Endothelial cell of coronary artery (primary cell): ENCODE measurements around the gene TEPSIN. TPM values are rescaled to one million over a fixed set of nuclear protein-coding genes. Genes with fewer than 3 reads are reported as not detected.

Source experiments
- total RNA-seq: library from RNA; depleted of rRNA; stranded (reverse); fragments of >200 nt; gene quantifications from 2 replicates; pipeline ENCODE4 v1.2.3, GENCODE V29; 2014

The TEPSIN gene, protein sequence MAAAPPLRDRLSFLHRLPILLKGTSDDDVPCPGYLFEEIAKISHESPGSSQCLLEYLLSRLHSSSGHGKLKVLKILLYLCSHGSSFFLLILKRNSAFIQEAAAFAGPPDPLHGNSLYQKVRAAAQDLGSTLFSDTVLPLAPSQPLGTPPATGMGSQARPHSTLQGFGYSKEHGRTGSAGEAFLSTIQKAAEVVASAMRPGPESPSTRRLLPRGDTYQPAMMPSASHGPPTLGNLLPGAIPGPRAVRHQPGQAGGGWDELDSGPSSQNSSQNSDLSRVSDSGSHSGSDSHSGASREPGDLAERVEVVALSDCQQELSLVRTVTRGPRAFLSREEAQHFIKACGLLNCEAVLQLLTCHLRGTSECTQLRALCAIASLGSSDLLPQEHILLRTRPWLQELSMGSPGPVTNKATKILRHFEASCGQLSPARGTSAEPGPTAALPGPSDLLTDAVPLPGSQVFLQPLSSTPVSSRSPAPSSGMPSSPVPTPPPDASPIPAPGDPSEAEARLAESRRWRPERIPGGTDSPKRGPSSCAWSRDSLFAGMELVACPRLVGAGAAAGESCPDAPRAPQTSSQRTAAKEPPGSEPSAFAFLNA
- total RNA-seq: 10.2 and 17.9 TPM in 2 replicates

GRCh38 chr17:81238815-81239713 is at the start of gene TEPSIN, which contains the start of gene NDUFAF8:
TSS of gene TEPSIN (minus strand) at chr17:81239055. CDS start at chr17:81239033, 22 bp downstream.
TSS of gene NDUFAF8 (plus strand) at chr17:81239318. CDS start at chr17:81239364, 46 bp downstream.

DNA sequence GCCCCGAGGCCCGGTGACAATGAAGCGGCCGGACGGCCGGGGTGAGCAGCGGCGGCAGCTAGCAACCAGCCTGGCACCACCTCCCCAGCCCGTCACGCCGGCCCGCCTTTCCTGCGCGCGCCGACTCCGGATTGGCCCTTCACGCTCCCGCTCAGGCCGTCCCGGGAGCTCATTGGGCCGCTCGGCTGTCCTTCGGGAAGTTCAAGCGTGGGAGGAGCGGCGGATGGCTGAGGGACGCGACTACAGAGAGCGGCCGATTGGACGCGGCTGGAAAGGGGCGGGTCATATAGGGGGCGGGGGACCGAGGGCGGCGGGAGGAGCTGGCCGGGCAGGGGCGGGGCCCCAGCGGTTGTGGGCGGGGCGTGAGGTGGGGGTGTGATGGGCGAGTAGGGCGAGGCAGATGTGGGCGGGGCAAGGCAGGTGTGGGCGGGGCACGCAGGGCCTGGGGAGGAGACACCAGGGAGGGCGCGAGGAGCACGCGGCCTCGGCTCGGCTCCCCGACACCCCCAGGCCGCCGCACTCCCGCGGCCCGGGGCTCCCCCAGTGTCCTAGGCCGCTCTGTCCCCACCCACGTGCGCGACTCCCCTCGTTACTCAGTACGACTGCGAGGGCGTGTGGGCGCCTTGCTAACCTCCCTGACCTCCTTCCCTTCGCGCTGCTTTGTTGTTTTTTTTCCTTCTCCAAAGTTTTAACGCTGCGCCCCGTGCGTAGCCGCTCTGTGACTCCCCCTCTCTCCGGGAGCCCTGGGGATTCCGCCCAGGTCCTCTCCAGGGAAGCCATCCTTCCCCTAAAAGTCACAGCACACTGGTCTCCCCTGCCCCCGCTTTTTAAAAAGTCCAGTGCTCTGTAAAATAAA is 15.7 kb downstream of the TEPSIN start, which contains the start of gene CEP131:
CEP131 (minus strand) TSS at position 60 of the 856 bp plus-strand sequence. CDS start 2,909 bp downstream, outside the sequence.

Other genes with a start within 250 kb of the TEPSIN start
- gene CHMP6, start 247.2 kb downstream of the TEPSIN start, total RNA-seq: 16.8 and 17.0 TPM in 2 replicates
- gene BAIAP2, start 203.9 kb downstream of the TEPSIN start, total RNA-seq: 6.0 TPM in 2 replicates
- gene PVALEF, start 73.5 kb downstream of the TEPSIN start, total RNA-seq: not detected in 2 replicates
- 2.4 TPM in 2 replicates for gene AATK, start 72.8 kb downstream of the TEPSIN start, total RNA-seq
- 14.4 and 16.6 TPM in 2 replicates for gene CEP131, start 16.1 kb downstream of the TEPSIN start, total RNA-seq
- 36.5 and 64.5 TPM in 2 replicates for gene NDUFAF8, start 263 bp upstream of the TEPSIN start, total RNA-seq
- 54.8 and 64.0 TPM in 2 replicates for gene SLC38A10, start 56.3 kb upstream of the TEPSIN start, total RNA-seq
- 2.4 and 5.6 TPM in 2 replicates for gene BAHCC1, start 156.4 kb upstream of the TEPSIN start, total RNA-seq